ENCODE results near the gene MGAM2. TPM values are rescaled to one million over a fixed set of nuclear protein-coding genes. Genes with fewer than 3 reads are reported as not detected.

The MGAM2 gene
- total and polyA plus RNA-seq, 3 donors from 2014 or later: 2.3 to 4.4 (median 2.7) TPM

DNA sequence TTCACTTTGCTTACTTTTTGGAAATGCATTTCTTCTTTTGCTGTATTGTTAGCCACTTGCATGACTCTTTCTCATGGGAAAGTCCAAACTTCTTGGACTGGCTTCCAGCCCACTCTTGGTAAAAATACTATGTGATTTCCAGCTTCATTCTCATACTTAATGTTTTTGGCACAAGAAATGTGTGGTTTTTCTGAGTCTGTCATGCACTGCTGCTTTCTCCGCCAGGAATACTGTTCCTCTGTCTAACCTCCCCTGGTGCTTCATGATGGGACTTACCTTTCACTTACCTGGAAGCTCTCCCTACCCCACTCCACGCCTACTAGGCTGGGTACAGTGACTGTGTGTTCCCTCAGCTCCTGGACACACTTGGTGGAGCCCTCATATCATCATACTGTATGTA lies 18.7 kb downstream of the MGAM2 start:
- no peak overlapping the region for H3K4me3 ChIP-seq
- no peak overlapping the region for H3K27ac ChIP-seq
- TF ChIP-seq, protein P1, sequence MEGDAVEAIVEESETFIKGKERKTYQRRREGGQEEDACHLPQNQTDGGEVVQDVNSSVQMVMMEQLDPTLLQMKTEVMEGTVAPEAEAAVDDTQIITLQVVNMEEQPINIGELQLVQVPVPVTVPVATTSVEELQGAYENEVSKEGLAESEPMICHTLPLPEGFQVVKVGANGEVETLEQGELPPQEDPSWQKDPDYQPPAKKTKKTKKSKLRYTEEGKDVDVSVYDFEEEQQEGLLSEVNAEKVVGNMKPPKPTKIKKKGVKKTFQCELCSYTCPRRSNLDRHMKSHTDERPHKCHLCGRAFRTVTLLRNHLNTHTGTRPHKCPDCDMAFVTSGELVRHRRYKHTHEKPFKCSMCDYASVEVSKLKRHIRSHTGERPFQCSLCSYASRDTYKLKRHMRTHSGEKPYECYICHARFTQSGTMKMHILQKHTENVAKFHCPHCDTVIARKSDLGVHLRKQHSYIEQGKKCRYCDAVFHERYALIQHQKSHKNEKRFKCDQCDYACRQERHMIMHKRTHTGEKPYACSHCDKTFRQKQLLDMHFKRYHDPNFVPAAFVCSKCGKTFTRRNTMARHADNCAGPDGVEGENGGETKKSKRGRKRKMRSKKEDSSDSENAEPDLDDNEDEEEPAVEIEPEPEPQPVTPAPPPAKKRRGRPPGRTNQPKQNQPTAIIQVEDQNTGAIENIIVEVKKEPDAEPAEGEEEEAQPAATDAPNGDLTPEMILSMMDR (IDR thresholded peaks at IDR 0.05): no peak
- no peak for TF ChIP-seq POLR2A (IDR thresholded peaks at IDR 0.05)
- no peaks in the 10 kb centered on the region for H3K9me3 ChIP-seq
- DNase-seq: no peak
- intact Hi-C loops (cut with DNase I; ENCODE audit: low total_unique reads): no loop called here
- no peaks in the 10 kb centered on the region for H3K4me1 ChIP-seq
- no peaks in the 10 kb centered on the region for H3K27me3 ChIP-seq
- 65 to 72% methylated on average over 2 of the region's 2 CpGs for WGBS, 2 donors
- H3K36me3 ChIP-seq (ENCODE audit: low read depth, missing control alignments): no peaks in the 10 kb centered on the region

DNA sequence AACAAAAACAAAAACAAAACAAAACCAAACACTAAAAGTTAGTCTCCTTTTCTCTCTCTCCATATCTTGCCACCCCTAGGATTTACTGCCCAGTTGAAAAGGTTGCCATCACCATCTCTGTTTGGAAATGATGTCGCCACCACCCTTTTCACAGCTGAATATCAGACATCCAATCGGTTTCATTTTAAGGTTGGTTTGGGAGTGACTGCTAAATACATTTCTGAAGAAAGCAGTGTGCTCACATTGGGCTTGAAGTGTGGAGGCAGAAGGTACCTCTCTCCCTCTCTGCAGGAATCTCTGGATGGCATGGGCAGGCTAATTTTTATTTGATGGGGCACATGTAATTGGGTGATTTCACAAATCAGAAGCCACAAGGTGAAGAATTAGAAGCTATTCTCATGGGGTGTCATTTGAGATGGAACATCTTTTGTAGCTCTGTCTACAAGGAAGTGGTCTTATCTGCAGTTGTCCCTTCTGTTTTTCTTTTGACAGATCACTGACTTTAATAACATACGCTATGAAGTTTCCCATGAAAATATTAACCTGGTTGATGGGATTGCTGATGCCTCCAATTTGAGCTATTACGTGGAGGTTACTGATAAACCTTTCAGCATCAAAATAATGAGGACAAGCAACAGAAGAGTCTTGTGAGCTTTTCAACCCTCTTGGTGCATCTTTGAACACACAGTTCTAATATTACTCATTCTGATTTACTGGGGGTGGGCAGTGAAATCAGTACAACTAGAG lies 20.1 kb downstream of the MGAM2 start:
- DNase-seq: no peak
- intact Hi-C loops (cut with DNase I; ENCODE audit: low total_unique reads): no loop called here
- Histone ChIP-seq H3K9me3 (no peaks in the 10 kb centered on the region), H3K27ac (no peak overlapping the region), H3K36me3 (ENCODE audit: low read depth, missing control alignments) (no peaks in the 10 kb centered on the region), H3K4me3 (no peak overlapping the region), H3K27me3 (no peaks in the 10 kb centered on the region), H3K4me1 (no peaks in the 10 kb centered on the region)
- 81 to 86% methylated on average over 4 of the region's 4 CpGs for WGBS, 2 donors
- TF ChIP-seq, protein P1 (IDR thresholded peaks at IDR 0.05): no peak
- no peak for TF ChIP-seq POLR2A (IDR thresholded peaks at IDR 0.05)

DNA sequence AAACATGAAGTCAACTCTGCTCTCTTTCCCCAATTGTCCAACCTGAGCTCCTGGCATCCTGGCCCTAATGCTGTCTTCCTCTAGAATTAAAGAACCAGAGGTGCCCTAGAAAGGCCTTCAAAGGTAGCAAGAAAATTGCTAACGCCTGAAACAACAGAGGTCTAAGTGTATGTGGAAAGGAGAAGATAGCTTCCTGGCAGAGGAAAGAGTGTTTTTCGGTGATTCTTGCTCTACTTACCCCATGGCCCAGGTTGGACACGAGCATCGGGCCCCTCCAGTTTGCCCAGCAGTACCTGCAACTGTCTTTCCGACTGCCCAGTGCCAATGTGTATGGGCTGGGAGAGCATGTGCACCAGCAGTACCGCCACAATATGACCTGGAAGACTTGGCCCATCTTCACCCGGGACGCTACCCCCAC lies 22.2 kb downstream of the MGAM2 start:
- no peak for DNase-seq
- TF ChIP-seq, protein P1 (IDR thresholded peaks at IDR 0.05): no peak
- TF ChIP-seq POLR2A (IDR thresholded peaks at IDR 0.05): no peak
- H3K27ac ChIP-seq: no peak overlapping the region
- H3K4me1 ChIP-seq: no peaks in the 10 kb centered on the region
- H3K4me3 ChIP-seq: no peak overlapping the region
- intact Hi-C loops (cut with DNase I; ENCODE audit: low total_unique reads): no loop called here
- WGBS, 2 donors: 80 to 96% methylated on average over 6 to 8 of the region's 8 CpGs
- H3K27me3 ChIP-seq: no peaks in the 10 kb centered on the region
- no peaks in the 10 kb centered on the region for H3K36me3 ChIP-seq (ENCODE audit: low read depth, missing control alignments)
- H3K9me3 ChIP-seq: no peaks in the 10 kb centered on the region

DNA sequence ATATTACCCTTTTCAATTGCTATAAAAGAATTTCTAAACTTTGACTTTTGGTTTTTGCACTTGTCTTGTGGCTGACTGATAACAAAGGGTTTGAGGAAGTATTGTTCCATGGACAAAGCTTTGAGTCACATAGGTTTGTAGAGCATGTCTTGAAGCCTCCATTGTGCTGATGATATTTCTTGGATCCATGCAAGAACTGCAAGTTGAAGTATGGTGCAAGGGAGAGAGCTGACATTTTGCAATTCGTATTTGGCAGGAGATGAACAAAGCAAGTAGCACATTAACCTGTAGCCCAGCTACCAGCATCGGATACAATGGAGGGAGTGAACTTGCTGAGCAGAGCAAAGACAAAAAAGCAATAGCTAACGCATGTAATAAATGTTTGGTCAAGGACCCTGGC lies 23.4 kb downstream of the MGAM2 start:
- Histone ChIP-seq H3K27me3 (no peaks in the 10 kb centered on the region), H3K27ac (no peak overlapping the region), H3K9me3 (no peaks in the 10 kb centered on the region), H3K4me1 (no peaks in the 10 kb centered on the region), H3K36me3 (ENCODE audit: low read depth, missing control alignments) (no peaks in the 10 kb centered on the region), H3K4me3 (no peak overlapping the region)
- intact Hi-C loops (cut with DNase I; ENCODE audit: low total_unique reads): no loop called here
- no peak for DNase-seq
- WGBS, 2 donors: 74 to 82% methylated on average over 3 of the region's 3 CpGs
- TF ChIP-seq POLR2A (IDR thresholded peaks at IDR 0.05): no peak
- TF ChIP-seq, protein P1 (IDR thresholded peaks at IDR 0.05): no peak

DNA sequence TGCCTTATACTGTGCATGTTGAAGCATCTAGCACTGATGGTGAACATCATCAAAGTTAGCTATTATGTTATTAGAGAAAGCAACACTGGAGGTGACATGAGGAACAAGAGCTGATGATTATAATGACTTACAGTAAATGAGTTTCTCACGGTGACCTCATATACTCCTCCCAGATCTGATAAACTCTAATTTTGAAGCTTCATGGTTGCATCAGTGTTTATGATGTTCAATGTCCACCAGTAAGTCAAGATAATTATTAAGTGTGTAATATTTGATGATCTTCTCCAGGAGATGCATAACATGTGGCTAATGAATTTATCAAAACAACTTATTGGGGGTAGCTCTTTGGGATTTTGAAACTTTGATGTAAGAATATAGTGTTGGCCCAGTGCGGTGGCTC lies 27.5 kb downstream of the MGAM2 start:
- no peak for DNase-seq
- no peaks in the 10 kb centered on the region for H3K36me3 ChIP-seq (ENCODE audit: low read depth, missing control alignments)
- 90 to 93% methylated on average over 2 of the region's 2 CpGs for WGBS, 2 donors
- no peaks in the 10 kb centered on the region for H3K27me3 ChIP-seq
- no peak overlapping the region for H3K27ac ChIP-seq
- H3K9me3 ChIP-seq: no peaks in the 10 kb centered on the region
- intact Hi-C loops (cut with DNase I; ENCODE audit: low total_unique reads): no loop called here
- H3K4me1 ChIP-seq: no peaks in the 10 kb centered on the region
- TF ChIP-seq, protein P1 (IDR thresholded peaks at IDR 0.05): no peak
- TF ChIP-seq POLR2A (IDR thresholded peaks at IDR 0.05): no peak
- no peak overlapping the region for H3K4me3 ChIP-seq

Measured in testis (tissue), 3 donors.